Keratinocyte (primary cell): Measurements from ENCODE around the gene ABCA7. TPM values are rescaled to one million over a fixed set of nuclear protein-coding genes. Genes with fewer than 3 reads are reported as not detected.

Experiments
- DNase-seq: peaks from one replicate; pipeline ENCODE4 v3.0.0-alpha.2; 2011; ENCODE audit warnings: low read depth, missing footprints, low spot score
- FAIRE-seq: peaks from 2 replicates; lab custom pipeline; 2011; peaks lifted over from hg19 to GRCh38; lab: Jason Lieb, UNC
- H2AFZ ChIP-seq: 2 replicates; pipeline ENCODE4 v1.6.0; 2012; ENCODE audit warnings: low read length, control low read depth, inconsistent platforms; ENCODE audit not compliant: control insufficient read depth
- H3K27ac ChIP-seq: 2 replicates; pipeline ENCODE4 v1.5.1; 2011; ENCODE audit warnings: low read length; ENCODE audit not compliant: control insufficient read depth, insufficient read depth
- H3K27me3 ChIP-seq: 3 replicates; pipeline ENCODE4 v1.6.0; 2011; ENCODE audit warnings: low read length; ENCODE audit not compliant: control insufficient read depth, insufficient read depth; ENCODE audit errors: extremely low read depth
- H3K36me3 ChIP-seq, 2 experiments: 2 replicates in 1 of 2; 3 replicates in 1 of 2; pipeline ENCODE4 v1.5.1; 2011; ENCODE audit warnings: low read length in 2 of 2, mild to moderate bottlenecking in 1 of 2; ENCODE audit not compliant: control insufficient read depth in 2 of 2, insufficient read depth in 2 of 2; ENCODE audit errors: extremely low read depth in 1 of 2
- H3K4me1 ChIP-seq: 3 replicates; pipeline ENCODE4 v1.5.1; 2011; ENCODE audit warnings: low read length; ENCODE audit not compliant: control insufficient read depth, insufficient read depth; ENCODE audit errors: extremely low read depth
- H3K4me2 ChIP-seq: 3 replicates; pipeline ENCODE4 v1.6.0; 2011; ENCODE audit warnings: low read depth, low read length; ENCODE audit not compliant: control insufficient read depth, insufficient read depth; ENCODE audit errors: extremely low read depth
- H3K4me3 ChIP-seq, 3 experiments: fragments of 200-600 bp in 1 of 3; sonication (generic) in 1 of 3; 2 replicates in 2 of 3; 3 replicates in 1 of 3; pipeline ENCODE4 v1.5.1; 2011 to 2016; ENCODE audit warnings: low read length in 3 of 3, mild to moderate bottlenecking in 3 of 3, control low read depth in 2 of 3, inconsistent platforms in 1 of 3, low read depth in 1 of 3, mixed read lengths in 1 of 3, mixed run types in 1 of 3, moderate library complexity in 1 of 3; ENCODE audit not compliant: control insufficient read depth in 2 of 3, insufficient read depth in 2 of 3; ENCODE audit errors: extremely low read depth in 1 of 3
- H3K79me2 ChIP-seq: 2 replicates; pipeline ENCODE4 v1.6.0; 2012; ENCODE audit warnings: low read length; ENCODE audit not compliant: control insufficient read depth, insufficient read depth
- H3K9ac ChIP-seq: 3 replicates; pipeline ENCODE4 v1.6.0; 2011; ENCODE audit warnings: low read length; ENCODE audit not compliant: control insufficient read depth, insufficient read depth; ENCODE audit errors: extremely low read depth
- H3K9me1 ChIP-seq: 3 replicates; pipeline ENCODE4 v1.6.0; 2011; ENCODE audit warnings: low read length; ENCODE audit not compliant: control insufficient read depth, insufficient read depth; ENCODE audit errors: extremely low read depth
- H3K9me3 ChIP-seq: 2 replicates; pipeline ENCODE4 v1.5.1; 2012; ENCODE audit warnings: low read depth, low read length; ENCODE audit not compliant: control insufficient read depth
- H4K20me1 ChIP-seq: 3 replicates; pipeline ENCODE4 v1.6.0; 2011; ENCODE audit warnings: low read length; ENCODE audit not compliant: control insufficient read depth, insufficient read depth; ENCODE audit errors: extremely low read depth
- EZH2 ChIP-seq: IDR thresholded peaks from one replicate; pipeline ENCODE4 v1.6.1; 2012; ENCODE audit warnings: inconsistent platforms, mild to moderate bottlenecking, low read length, moderate library complexity
- dilution Hi-C: fragments of 300-500 bp; cut with MboI; formaldehyde crosslinking; loops from one replicate; pipeline ENCODE4 v1.7.0; 2020; ENCODE audit warnings: low sequenced_read_pairs; ENCODE audit not compliant: extremely low pct_ligation_motif_present
- polyA plus RNA-seq, 5 experiments: library from polyadenylated mRNA; depleted of rRNA in 3 of 5; stranded (reverse) in 3 of 5; stranded (forward) in 1 of 5; unstranded in 1 of 5; fragments of >200 nt; gene quantifications; 1 replicate in 1 of 5; 2 replicates in 3 of 5; 3 replicates in 1 of 5; pipeline versions ENCODE4 v1.2.1 to v1.2.3, GENCODE V29; 2011 to 2012; ENCODE audit warnings: missing spikeins in 2 of 5, low read depth in 1 of 5, low replicate concordance in 1 of 5
- TF ChIP-seq, protein P1 (sequence below), 3 experiments: IDR thresholded peaks in 1 of 3; conservative IDR thresholded peaks in 1 of 3; optimal IDR thresholded peaks in 1 of 3; 2 replicates in 2 of 3; 3 replicates in 1 of 3; pipeline versions ENCODE3 to v1.5.1; 2011; ENCODE audit warnings: low read length in 3 of 3, mild to moderate bottlenecking in 3 of 3, moderate library complexity in 2 of 3, control low read depth in 1 of 3, inconsistent platforms in 1 of 3; ENCODE audit not compliant: insufficient read depth in 2 of 3; ENCODE audit errors: extremely low read depth in 1 of 3

Gene ABCA7
- polyA plus RNA-seq, 1 donor (not counting 4 experiments of a cell fraction or from before 2014, with no cell fraction given), result 7.4 TPM

DNA sequence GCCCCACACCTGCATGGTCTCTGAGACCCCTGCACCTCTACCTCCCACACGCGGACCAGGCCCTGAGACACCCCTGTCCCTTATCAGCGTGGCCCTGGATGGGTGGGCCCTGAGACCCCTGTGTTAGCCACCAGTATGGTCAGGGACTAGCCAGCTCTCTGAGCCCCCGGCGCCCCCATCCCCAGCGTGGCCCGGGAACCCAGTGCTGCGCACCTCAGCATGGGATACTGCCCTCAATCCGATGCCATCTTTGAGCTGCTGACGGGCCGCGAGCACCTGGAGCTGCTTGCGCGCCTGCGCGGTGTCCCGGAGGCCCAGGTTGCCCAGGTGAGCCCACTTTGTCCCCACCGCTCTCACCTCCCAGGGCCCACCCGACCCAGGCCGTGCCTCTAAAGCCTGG, 22.1 kb downstream of the ABCA7 start:
- no peak overlapping the region for H3K27ac ChIP-seq
- DNase-seq (no peak), FAIRE-seq (no peak)
- H3K9me1 ChIP-seq, result no peaks in the 10 kb centered on the region
- H3K4me1 ChIP-seq, result peaks cover 20% of the 10 kb centered on the region
- dilution Hi-C loops, result no loop called here
- no peak for TF ChIP-seq EZH2
- TF ChIP-seq, protein P1, sequence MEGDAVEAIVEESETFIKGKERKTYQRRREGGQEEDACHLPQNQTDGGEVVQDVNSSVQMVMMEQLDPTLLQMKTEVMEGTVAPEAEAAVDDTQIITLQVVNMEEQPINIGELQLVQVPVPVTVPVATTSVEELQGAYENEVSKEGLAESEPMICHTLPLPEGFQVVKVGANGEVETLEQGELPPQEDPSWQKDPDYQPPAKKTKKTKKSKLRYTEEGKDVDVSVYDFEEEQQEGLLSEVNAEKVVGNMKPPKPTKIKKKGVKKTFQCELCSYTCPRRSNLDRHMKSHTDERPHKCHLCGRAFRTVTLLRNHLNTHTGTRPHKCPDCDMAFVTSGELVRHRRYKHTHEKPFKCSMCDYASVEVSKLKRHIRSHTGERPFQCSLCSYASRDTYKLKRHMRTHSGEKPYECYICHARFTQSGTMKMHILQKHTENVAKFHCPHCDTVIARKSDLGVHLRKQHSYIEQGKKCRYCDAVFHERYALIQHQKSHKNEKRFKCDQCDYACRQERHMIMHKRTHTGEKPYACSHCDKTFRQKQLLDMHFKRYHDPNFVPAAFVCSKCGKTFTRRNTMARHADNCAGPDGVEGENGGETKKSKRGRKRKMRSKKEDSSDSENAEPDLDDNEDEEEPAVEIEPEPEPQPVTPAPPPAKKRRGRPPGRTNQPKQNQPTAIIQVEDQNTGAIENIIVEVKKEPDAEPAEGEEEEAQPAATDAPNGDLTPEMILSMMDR (optimal IDR thresholded peaks at IDR 0.05 in 1 of 3, IDR thresholded peaks at IDR 0.05 in 1 of 3, conservative IDR thresholded peaks at IDR 0.05 in 1 of 3; ENCODE audit: extremely low read depth in 1 of 3, insufficient read depth in 2 of 3, low read length in 3 of 3), result no peak
- no peak overlapping the region for H3K4me3 ChIP-seq
- H4K20me1 ChIP-seq, result no peaks in the 10 kb centered on the region
- H3K36me3 ChIP-seq, result peaks cover 8 to 16% of the 10 kb centered on the region in 2 experiments
- H2AFZ ChIP-seq, result no peak overlapping the region
- H3K27me3 ChIP-seq, result peaks cover 4% of the 10 kb centered on the region
- peaks cover 17% of the 10 kb centered on the region for H3K9me3 ChIP-seq
- no peaks in the 10 kb centered on the region for H3K79me2 ChIP-seq
- no peak overlapping the region for H3K4me2 ChIP-seq
- no peak overlapping the region for H3K9ac ChIP-seq

DNA sequence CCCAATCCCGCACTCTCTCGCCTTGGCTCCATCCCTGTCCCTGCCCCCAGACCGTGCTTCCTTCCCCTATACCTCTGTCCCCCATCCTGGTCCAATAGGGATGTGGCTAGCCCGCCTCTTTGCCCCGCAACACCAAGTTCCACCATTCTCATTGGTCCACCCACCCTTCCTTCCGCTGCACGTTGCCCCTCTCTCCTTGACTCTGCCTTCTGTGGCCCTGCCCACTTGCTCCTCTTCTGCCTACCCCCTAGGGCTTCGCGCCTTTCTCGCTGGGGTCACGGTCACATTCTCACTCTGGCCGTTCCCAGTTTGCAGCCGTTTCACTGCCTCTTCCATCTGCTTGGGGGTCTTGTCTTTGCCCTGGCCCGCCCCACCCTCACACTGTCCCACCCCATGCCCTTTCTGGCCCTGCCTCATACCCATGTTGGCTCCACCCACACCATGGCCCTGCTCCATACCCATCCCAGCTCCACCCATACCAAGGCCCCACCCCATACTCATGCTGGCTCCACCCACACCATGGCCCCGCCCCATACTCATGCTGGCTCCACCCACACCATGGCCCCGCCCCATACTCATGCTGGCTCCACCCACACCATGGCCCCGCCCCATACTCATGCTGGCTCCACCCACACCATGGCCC, 22.6 kb downstream of the ABCA7 start:
- peaks cover 4% of the 10 kb centered on the region for H3K27me3 ChIP-seq
- no peak for DNase-seq
- no peaks in the 10 kb centered on the region for H4K20me1 ChIP-seq
- TF ChIP-seq, protein P1 (optimal IDR thresholded peaks at IDR 0.05 in 1 of 3, IDR thresholded peaks at IDR 0.05 in 1 of 3, conservative IDR thresholded peaks at IDR 0.05 in 1 of 3; ENCODE audit: extremely low read depth in 1 of 3, insufficient read depth in 2 of 3, low read length in 3 of 3), result no peak
- no peak for TF ChIP-seq EZH2
- no peaks in the 10 kb centered on the region for H3K79me2 ChIP-seq
- H3K9ac ChIP-seq, result no peak overlapping the region
- no peak overlapping the region for H3K4me3 ChIP-seq
- dilution Hi-C loops, result no loop called here
- H2AFZ ChIP-seq, result no peak overlapping the region
- no peak overlapping the region for H3K27ac ChIP-seq
- H3K4me1 ChIP-seq, result peaks cover 24% of the 10 kb centered on the region
- H3K9me3 ChIP-seq, result peaks cover 13% of the 10 kb centered on the region
- no peak for FAIRE-seq
- H3K36me3 ChIP-seq, result peaks cover 7 to 16% of the 10 kb centered on the region in 2 experiments
- no peak overlapping the region for H3K4me2 ChIP-seq
- no peaks in the 10 kb centered on the region for H3K9me1 ChIP-seq
